ENCODE measurements around the gene NLRC5. TPM values are rescaled to one million over a fixed set of nuclear protein-coding genes. Genes with fewer than 3 reads are reported as not detected.

The NLRC5 gene
- total RNA-seq, 1 donor from 2014 or later: 34.5 TPM

DNA sequence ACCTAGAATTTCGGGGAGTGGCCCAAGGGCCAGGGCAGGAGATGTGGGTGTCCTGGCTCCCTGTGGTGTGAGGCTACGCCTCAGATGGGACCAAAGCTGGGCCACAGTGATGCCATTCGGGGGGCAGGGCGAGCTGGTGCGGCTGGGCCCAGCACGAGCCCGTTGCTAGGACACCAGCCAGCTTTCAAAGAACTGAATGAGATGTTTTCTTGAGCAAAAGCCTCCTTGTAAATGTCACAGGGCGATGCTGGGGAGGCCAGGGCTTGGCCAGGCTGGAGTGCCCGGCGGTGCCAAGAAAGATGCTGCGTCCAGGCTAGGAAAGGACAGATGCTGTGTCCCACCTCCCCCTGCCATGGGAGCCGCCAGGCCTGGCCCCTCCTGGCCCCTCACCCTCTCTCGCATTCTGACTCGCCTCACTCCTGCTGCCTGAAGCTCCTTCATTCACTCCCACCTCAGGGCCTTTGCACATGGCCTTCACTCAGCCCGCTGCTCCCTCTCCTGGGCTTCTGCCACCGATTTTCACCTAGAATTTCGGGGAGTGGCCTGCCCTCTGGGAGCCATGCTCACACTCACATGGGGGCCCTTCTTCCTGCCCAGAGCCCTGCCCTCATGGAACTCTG, 142.1 kb downstream of the NLRC5 start:
- no peak for DNase-seq

DNA sequence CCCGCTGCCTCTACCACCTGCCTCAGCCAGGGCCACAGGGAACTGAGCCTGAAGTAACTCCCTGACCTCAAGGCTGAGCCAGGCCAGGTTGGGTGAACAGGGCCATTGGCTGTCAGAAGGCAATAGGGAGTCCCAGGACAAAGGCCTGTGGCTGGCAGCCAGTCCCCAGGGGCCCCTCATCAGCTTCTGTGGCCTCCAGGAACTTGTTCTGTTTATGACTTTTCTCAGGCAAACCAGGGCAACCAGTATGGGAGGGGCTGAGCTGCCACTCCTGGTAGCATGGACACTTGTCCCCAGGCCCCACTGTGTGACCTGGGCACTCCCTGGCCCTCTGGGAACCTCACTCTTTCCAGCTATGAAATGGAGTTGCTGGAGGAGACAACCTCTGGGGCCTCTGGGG, 143.1 kb downstream of the NLRC5 start:
- no peak for DNase-seq

DNA sequence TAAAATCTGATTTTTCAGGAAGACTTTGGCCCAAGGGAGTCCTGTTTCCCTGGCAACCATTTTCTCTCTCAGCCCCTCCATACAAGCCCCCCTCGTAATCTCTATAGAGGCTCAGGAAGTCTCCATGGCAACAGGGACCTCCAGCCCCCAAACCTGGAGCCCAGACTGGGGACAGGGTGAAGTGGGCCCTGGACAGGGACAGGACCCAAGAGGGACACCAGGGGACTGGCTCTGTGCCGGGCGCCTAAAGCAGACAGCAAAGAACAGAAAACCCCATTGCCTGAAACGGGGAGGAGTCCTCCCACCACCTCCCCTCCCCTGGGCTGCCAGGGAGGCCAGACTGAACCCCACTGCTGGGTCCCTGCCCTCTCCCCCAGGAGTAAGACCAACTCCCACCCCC, 143.7 kb downstream of the NLRC5 start:
- no peak for DNase-seq

Other genes starting within 250 kb of the NLRC5 start
- not detected in 2 replicates for gene SLC12A3, start 124.3 kb upstream of the NLRC5 start, total RNA-seq
- gene HERPUD1, start 57.4 kb upstream of the NLRC5 start, total RNA-seq: 88.0 and 132 TPM in 2 replicates
- gene CETP, start 27.6 kb upstream of the NLRC5 start, total RNA-seq: 10.9 and 11.4 TPM in 2 replicates
- gene CPNE2, start 103.0 kb downstream of the NLRC5 start, total RNA-seq: 73.3 and 92.3 TPM in 2 replicates
- 87.3 and 89.0 TPM in 2 replicates for gene PSME3IP1, start 196.5 kb downstream of the NLRC5 start, total RNA-seq
- gene RSPRY1, start 196.8 kb downstream of the NLRC5 start, total RNA-seq: 50.4 and 58.6 TPM in 2 replicates